GM23338 (cell line): Measurements from ENCODE around the gene KRT15. TPM values are rescaled to one million over a fixed set of nuclear protein-coding genes. Genes with fewer than 3 reads are reported as not detected.

Experiments used
- ATAC-seq: fragments of 200-7000 bp; cut with Tn5 transposase; 3 replicates; pipeline ENCODE4 v1.9.1; 2020
- DNase-seq: peaks from one replicate; pipeline ENCODE4 v3.0.0-alpha.2; 2015; ENCODE audit warnings: low spot score
- H2AFZ ChIP-seq: fragments of 200-600 bp; sonication (generic); 2 replicates; pipeline ENCODE4 v1.8.0; 2016; ENCODE audit warnings: antibody characterized with exemption, mild to moderate bottlenecking, moderate library complexity
- H3F3A ChIP-seq: fragments of 200-600 bp; sonication (generic); replicated peaks from 2 replicates; pipeline ENCODE4 v1.8.0; 2017; ENCODE audit warnings: antibody characterized with exemption, mixed run types, low read depth
- H3K27ac ChIP-seq: fragments of 200-600 bp; sonication (generic); 2 replicates; pipeline ENCODE4 v1.6.1; 2016; ENCODE audit warnings: low read depth
- H3K27me3 ChIP-seq: fragments of 200-600 bp; sonication (generic); 2 replicates; pipeline ENCODE4 v1.8.0; 2016; ENCODE audit warnings: mild to moderate bottlenecking, mixed run types, moderate library complexity; ENCODE audit not compliant: insufficient read depth
- H3K36me3 ChIP-seq: fragments of 200-600 bp; sonication (generic); 2 replicates; pipeline ENCODE4 v1.8.0; 2016; ENCODE audit warnings: mild to moderate bottlenecking; ENCODE audit not compliant: insufficient read depth
- H3K4me1 ChIP-seq: fragments of 200-600 bp; sonication (generic); 2 replicates; pipeline ENCODE4 v1.8.0; 2016; ENCODE audit warnings: mild to moderate bottlenecking, moderate library complexity; ENCODE audit not compliant: insufficient read depth
- H3K4me2 ChIP-seq: fragments of 200-600 bp; sonication (generic); 2 replicates; pipeline ENCODE4 v1.7.1; 2017; ENCODE audit warnings: mixed run types
- H3K4me3 ChIP-seq: fragments of 200-600 bp; sonication (generic); 2 replicates; pipeline ENCODE4 v1.6.1; 2016; ENCODE audit warnings: mixed run types
- H3K79me2 ChIP-seq: fragments of 200-600 bp; sonication (generic); replicated peaks from 2 replicates; pipeline ENCODE4 v1.8.0; 2017; ENCODE audit warnings: mild to moderate bottlenecking; ENCODE audit not compliant: insufficient read depth
- H3K9me2 ChIP-seq: fragments of 200-600 bp; sonication (generic); 2 replicates; pipeline ENCODE4 v1.8.0; 2017; ENCODE audit not compliant: insufficient read depth
- H4K20me1 ChIP-seq: fragments of 200-600 bp; sonication (generic); replicated peaks from 2 replicates; pipeline ENCODE4 v1.8.0; 2017; ENCODE audit warnings: mild to moderate bottlenecking; ENCODE audit not compliant: insufficient read depth
- H3K27ac Mint-ChIP-seq: 2 replicates; pipeline ENCODE4 v1.8.0; 2020; ENCODE audit warnings: inconsistent platforms, mild to moderate bottlenecking, moderate library complexity, mixed read lengths
- H3K27me3 Mint-ChIP-seq: 3 replicates; pipeline ENCODE4 v1.8.0; 2022; ENCODE audit warnings: low read depth, mild to moderate bottlenecking, moderate library complexity, mixed read lengths, inconsistent platforms; ENCODE audit not compliant: insufficient read depth, poor library complexity
- H3K36me3 Mint-ChIP-seq: 3 replicates; pipeline ENCODE4 v1.8.0; 2021; ENCODE audit warnings: low read depth, mild to moderate bottlenecking, inconsistent platforms, moderate library complexity, mixed read lengths
- H3K4me1 Mint-ChIP-seq: 3 replicates; pipeline ENCODE4 v1.8.0; 2020; ENCODE audit warnings: mild to moderate bottlenecking, inconsistent platforms, mixed read lengths
- H3K4me3 Mint-ChIP-seq: 3 replicates; pipeline ENCODE4 v1.8.0; 2021; ENCODE audit warnings: moderate library complexity, mild to moderate bottlenecking, inconsistent platforms, mixed read lengths
- H3K9me3 Mint-ChIP-seq: 3 replicates; pipeline ENCODE4 v1.8.0; 2020; ENCODE audit warnings: moderate library complexity, mild to moderate bottlenecking, inconsistent platforms, mixed read lengths
- polyA plus RNA-seq: library from polyadenylated mRNA; unstranded; fragments of >200 nt; fragmentation: Nextera tagmentation; extraction: Ambion mirVana; gene quantifications from 2 replicates; pipeline ENCODE4 v1.2.1, GENCODE V29; 2016
- total RNA-seq: library from RNA; depleted of rRNA; stranded (reverse); fragments of >200 nt; shearing (Covaris generic); gene quantifications from 2 replicates; pipeline ENCODE4 v1.2.3, GENCODE V29; 2014
- TF ChIP-seq, protein P1 (sequence below): IDR thresholded peaks from one replicate; pipeline ENCODE4 v1.6.1; 2018; ENCODE audit warnings: antibody characterized with exemption; ENCODE audit not compliant: unreplicated experiment
- TF ChIP-seq, protein P2 (sequence below): IDR thresholded peaks from 2 replicates; pipeline ENCODE4 v1.6.1; 2016; ENCODE audit warnings: antibody characterized with exemption

Gene KRT15
- total and polyA plus RNA-seq, 2 experiments from 2014 or later, result 0.03 TPM; not detected in 1

DNA sequence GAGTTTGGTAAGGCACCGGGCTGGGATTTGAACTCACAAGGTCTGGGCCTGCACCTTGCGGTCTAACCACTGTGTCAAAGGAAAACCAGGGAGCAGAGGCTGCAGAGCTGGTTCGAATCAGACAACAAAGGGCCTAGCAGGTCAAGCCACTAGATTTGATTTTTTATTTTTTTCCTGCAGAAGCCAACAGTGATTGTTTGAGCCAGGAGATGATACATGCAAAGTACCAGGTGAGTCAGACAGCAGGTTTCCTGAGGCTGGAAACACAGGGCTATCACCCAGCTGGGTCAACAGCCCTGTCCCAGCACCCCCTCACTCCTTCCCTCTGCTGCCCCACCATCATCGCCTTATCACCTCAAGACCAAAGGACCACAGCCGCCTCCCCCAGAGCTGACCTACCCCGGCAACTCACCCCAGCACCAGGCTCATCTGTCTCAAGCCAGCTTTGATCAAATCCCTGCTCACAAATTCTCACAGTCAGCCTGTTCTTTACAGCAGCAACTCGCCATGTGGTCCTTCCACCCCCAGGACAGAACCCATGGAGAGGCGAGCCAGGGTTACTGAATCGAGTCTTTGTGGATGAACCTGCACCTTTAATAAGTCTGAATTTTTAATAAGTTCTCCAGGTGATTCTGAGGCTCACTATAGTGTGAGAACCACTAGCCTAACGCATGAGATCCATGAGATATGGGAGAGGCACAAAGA lies 22.4 kb upstream of the KRT15 start (continued):
- TF ChIP-seq, protein P1, sequence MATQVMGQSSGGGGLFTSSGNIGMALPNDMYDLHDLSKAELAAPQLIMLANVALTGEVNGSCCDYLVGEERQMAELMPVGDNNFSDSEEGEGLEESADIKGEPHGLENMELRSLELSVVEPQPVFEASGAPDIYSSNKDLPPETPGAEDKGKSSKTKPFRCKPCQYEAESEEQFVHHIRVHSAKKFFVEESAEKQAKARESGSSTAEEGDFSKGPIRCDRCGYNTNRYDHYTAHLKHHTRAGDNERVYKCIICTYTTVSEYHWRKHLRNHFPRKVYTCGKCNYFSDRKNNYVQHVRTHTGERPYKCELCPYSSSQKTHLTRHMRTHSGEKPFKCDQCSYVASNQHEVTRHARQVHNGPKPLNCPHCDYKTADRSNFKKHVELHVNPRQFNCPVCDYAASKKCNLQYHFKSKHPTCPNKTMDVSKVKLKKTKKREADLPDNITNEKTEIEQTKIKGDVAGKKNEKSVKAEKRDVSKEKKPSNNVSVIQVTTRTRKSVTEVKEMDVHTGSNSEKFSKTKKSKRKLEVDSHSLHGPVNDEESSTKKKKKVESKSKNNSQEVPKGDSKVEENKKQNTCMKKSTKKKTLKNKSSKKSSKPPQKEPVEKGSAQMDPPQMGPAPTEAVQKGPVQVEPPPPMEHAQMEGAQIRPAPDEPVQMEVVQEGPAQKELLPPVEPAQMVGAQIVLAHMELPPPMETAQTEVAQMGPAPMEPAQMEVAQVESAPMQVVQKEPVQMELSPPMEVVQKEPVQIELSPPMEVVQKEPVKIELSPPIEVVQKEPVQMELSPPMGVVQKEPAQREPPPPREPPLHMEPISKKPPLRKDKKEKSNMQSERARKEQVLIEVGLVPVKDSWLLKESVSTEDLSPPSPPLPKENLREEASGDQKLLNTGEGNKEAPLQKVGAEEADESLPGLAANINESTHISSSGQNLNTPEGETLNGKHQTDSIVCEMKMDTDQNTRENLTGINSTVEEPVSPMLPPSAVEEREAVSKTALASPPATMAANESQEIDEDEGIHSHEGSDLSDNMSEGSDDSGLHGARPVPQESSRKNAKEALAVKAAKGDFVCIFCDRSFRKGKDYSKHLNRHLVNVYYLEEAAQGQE, result no peak

DNA sequence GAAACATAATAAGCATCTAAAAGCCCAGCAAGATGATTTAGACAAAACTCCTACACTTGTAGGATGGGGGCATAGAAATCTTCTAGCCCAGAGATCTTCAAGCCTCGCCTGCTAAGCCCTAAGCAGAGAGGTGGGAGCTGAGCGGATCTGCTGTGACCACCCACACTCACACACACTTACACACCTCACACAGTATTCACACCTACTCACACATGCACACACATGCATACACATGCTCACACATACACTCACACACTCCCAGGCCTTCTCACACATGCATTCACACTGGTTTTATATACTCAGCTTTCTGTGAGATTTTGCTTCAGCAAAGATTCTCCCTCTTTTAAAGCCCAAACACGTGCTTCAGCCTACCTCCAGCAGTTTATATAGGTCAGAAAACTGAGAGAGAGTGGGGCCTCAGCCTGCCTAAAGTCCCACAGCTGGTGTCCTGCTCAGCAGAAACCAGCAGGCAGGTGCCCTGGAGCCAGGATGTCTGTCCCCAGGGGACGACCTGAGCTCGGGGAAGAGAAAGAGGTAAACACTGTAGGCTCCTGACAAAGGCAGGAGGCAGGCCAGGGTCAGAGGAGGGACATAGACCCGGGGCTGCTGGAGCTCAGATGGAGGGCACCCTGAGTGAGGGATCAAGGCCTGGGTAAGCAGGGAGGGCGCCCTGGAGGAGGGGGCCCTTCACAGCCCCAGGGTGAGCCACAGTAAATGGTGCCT lies 21.4 kb upstream of the KRT15 start:
- H3K27me3 ChIP-seq, result no peaks in the 10 kb centered on the region
- DNase-seq, result no peak
- H3K79me2 ChIP-seq, result no peaks in the 10 kb centered on the region
- H2AFZ ChIP-seq, result peak overlapping the region; percentile 59; the same call in 1 of the 2 replicates
- Mint-ChIP-seq H3K27ac (no peak overlapping the region; the same call in 1 of the 2 replicates), H3K27me3 (peaks cover 14% of the 10 kb centered on the region), H3K4me3 (no peak overlapping the region), H3K36me3 (no peaks in the 10 kb centered on the region), H3K4me1 (peaks cover 49% of the 10 kb centered on the region), H3K9me3 (no peaks in the 10 kb centered on the region; the same call in 2 of the 3 replicates)
- H3K4me3 ChIP-seq, result no peak overlapping the region
- H3K27ac ChIP-seq, result no peak overlapping the region
- peak; percentile 39 for ATAC-seq
- no peaks in the 10 kb centered on the region for H3K9me2 ChIP-seq
- H3K4me1 ChIP-seq, result peaks cover 13% of the 10 kb centered on the region
- H4K20me1 ChIP-seq, result no peaks in the 10 kb centered on the region
- H3K4me2 ChIP-seq, result no peak overlapping the region
- H3F3A ChIP-seq, result no peaks in the 10 kb centered on the region
- H3K36me3 ChIP-seq, result no peaks in the 10 kb centered on the region
- TF ChIP-seq, protein P2, sequence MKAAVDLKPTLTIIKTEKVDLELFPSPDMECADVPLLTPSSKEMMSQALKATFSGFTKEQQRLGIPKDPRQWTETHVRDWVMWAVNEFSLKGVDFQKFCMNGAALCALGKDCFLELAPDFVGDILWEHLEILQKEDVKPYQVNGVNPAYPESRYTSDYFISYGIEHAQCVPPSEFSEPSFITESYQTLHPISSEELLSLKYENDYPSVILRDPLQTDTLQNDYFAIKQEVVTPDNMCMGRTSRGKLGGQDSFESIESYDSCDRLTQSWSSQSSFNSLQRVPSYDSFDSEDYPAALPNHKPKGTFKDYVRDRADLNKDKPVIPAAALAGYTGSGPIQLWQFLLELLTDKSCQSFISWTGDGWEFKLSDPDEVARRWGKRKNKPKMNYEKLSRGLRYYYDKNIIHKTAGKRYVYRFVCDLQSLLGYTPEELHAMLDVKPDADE, result no peak

DNA sequence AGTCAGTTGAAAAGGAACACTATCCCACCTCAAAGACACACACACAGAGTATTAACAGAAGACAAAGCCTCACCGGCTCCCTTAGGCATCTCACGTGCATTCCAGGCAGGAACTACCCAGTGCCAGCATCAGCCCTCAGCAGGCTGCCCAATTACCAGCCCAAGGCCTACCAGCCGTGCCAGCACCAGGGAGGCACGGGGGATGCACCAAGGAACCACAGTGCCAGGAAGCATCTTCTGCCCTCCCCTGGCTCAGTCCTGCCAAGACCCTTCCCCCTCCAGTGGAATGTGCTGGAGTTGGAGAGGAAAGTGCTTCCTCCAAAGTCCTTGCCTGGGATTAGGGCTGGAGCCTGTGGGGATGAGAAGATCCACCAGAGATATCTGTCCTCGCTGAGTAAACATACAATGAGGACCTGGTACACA lies 20.4 kb upstream of the KRT15 start:
- H3K27me3 ChIP-seq, result no peaks in the 10 kb centered on the region
- H2AFZ ChIP-seq, result peak overlapping the region; percentile 52; the same call in 1 of the 2 replicates
- H3K4me1 ChIP-seq, result peaks cover 4% of the 10 kb centered on the region
- H3K4me2 ChIP-seq, result 0 out of 2 replicates have a peak overlapping the region, but pooled peaks have one; percentile 38
- peaks cover 14% of the 10 kb centered on the region for H3K27me3 Mint-ChIP-seq
- H3K9me2 ChIP-seq, result no peaks in the 10 kb centered on the region
- peaks cover 41% of the 10 kb centered on the region for H3K4me1 Mint-ChIP-seq
- no peaks in the 10 kb centered on the region for H3F3A ChIP-seq
- no peaks in the 10 kb centered on the region for H3K79me2 ChIP-seq
- ATAC-seq (peak; percentile 24), DNase-seq (no peak)
- no peak overlapping the region for H3K27ac ChIP-seq
- no peaks in the 10 kb centered on the region for H3K9me3 Mint-ChIP-seq
- TF ChIP-seq, protein P1, result no peak
- TF ChIP-seq, protein P2, result no peak
- no peaks in the 10 kb centered on the region for H3K36me3 ChIP-seq
- H3K27ac Mint-ChIP-seq, result no peak overlapping the region
- no peak overlapping the region for H3K4me3 ChIP-seq
- H4K20me1 ChIP-seq, result no peaks in the 10 kb centered on the region
- no peaks in the 10 kb centered on the region for H3K36me3 Mint-ChIP-seq
- H3K4me3 Mint-ChIP-seq, result no peak overlapping the region
